ENCODE data around the gene SLC41A1.
A peak's percentile ranks its signal among the peaks of the same experiment; 100 is the strongest.

Gene SLC41A1

DNA sequence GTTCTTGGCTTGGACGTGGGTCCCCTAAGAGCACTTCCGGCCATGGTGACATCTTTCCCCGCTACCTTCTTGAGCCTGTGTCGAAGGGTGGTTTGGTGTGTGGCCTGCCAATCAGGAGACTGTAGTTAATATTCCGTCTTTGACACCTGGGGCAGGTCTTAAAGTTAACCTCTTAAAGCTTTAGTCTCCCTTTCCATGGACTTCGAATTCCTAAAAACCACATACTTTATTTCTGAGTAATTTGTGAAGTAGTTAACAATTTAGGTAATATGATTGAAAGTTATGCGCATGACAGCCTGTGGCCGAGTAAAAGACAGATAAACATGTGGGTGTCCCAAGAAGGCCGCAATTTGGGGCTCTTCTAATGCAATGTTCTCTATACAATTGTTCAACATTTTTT lies 27.6 kb downstream of the SLC41A1 start:
- DNase-seq: no peak

DNA sequence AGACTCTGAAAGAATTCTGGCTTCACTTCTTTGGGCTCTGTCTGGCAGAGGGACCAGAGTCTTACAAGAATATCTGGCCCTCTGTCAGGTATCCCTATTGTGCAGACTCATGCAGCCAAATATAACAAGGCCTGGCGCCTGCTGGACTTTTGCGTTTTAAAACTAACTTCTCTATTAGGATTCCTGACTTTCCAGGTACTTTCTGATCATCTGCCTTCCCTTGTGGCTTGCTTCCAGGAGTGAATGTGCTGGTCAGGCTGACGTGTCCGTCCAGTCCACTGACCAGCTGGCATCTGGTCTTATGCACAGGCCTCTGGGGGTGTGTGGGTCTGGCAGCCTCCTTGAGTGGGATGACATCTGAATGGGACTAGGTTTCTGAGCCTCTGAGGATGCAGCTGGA lies 29.1 kb downstream of the SLC41A1 start:
- no peak for DNase-seq

DNA sequence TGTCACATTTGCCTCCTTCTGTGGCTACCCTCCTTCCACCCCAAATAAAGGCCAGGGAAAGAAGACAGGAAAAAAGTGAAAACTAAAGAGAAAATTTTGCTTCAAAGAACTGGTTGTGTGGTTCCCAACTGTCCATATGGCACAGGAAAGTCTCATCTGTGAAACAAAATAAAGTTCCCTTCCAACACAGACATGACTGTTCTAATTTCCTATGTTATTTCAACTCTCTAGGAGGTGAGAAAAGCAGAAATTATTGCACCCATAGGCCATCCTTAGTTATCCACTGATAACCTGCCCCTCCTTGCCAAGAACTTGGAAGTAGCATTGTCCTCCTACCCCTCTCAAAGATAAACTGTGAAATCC lies 29.6 kb downstream of the SLC41A1 start:
- no peak for DNase-seq

DNA sequence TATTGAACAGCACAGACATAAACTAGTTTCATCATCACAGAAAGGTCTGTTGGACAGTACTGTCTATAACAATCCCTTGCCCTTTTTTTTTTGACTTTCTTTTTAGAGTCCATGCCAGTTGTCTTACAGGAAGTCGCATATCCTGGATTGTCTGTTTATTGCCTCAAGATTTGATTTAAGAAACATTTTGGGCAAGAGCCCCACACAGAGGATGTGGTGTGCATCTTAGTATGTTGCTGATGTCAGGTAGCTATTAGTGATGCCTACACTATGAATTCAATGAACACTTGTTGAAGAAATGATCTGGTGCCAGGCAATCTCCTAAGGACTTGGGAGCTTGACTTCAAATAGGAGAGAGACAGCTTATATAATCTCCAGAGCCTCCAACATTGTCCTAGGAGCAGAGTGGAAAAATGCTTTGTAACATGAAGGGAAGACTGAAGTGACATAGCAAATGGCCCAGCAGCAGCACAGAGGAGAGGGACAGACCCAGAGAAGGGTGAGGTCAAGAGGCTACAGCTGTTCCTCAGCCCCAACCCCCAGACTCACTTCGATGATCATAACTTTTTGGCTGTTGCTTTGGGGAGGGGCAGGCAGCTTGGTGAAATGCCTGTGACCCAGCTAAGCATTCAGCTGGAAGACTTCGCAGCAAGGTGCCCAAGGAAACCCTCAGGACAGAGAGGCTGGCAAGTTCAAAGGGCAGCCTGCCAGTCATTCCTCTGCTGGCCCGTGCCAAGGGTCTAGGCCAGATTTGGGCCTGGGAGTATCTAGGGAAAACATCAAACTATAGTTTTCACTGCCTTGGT lies 30.2 kb downstream of the SLC41A1 start:
- DNase-seq: no peak

DNA sequence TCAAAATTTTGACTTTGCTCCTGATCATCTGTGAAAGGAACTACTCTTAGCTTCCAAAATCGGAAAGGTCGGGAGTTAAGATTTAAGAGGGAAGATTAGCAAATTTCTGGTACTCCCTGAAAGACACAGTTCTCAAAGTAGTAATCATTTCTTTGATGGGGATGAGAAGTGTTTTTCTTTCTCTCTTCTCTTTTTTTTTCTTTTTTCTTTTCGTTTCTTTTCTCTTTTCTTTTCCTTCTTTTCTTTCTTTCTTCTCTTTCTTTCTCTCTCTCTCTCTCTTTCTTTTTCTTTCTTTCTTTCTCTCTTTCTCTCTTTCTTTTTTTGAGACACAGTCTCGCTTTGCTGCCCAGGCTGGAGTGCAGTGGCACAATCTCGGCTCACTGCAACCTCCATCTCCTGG lies 32.7 kb downstream of the SLC41A1 start:
- no peak for DNase-seq

DNA sequence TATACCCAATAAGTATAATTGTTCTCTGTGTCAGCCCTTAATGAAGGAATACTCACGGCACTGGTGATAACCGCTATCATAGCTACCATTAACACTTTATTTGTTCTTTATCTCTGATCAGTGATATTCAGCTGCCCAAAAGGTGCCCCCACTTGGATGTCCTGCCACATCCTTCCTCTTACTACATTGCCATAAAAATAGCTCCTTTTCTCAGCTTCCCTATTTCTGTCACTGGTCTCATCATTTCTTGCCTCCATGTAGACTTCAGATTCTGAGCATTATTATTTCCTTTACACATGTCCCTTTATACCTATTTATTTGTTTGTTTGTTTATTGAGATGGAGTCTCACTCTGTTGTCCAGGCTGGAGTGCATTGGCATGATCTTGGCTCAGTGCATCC lies 35.0 kb downstream of the SLC41A1 start:
- DNase-seq: no peak

DNA sequence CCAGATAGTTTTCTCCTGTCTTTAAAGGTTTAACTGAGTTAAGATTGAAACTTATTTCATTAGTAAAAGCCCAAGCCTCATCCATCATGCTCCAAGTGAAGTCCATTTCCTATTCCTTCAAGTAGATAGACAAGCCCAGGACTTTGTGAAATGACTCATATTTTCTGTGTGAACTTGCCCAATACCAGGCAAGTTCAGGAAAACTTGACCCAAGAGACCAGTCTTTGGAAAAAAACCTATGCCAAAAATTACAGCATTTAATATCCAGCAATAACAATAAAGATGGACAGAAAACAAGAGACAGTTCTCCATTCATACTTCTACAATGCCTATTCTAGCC lies 37.3 kb downstream of the SLC41A1 start:
- no peak for DNase-seq

DNA sequence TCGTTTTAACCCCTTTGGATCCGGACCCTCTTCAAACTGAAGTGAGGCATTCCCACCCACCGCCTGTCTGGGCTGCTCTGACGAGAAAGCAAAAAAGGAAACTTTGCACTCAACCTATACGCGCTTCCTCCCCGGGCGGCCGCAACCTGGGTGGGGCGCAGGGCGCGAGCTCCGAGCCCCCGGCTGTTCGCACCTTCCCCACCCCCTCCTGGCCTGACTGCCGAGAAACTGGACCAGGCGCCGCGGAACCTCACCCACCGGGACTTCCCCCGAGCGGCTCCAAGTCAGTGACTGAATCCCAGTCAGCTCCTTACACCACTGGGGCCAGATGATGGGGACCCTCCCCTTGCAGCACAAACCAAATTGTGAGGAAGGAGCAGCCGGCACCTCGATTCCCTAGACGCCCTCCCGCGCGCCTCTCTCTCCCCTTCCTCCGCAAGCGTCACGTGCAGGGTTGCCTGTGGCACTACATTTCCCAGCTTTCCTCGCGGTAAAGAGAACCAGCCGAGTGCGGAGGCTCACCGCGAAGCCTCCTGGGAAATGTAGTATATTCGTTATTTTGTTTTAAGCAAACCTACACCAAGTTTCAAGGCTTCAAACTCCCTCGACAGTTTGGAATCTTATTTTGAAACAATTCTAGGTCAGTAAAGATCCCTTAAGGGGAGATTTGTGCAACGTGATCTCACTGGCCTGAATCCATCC lies 37.8 kb downstream of the SLC41A1 start, which contains the start of gene RAB29:
TSS of gene RAB29 (minus strand) at position 468 of the 702 bp plus-strand sequence. CDS start 526 bp downstream, outside the sequence.
- DNase-seq: peak; percentile 10

DNA sequence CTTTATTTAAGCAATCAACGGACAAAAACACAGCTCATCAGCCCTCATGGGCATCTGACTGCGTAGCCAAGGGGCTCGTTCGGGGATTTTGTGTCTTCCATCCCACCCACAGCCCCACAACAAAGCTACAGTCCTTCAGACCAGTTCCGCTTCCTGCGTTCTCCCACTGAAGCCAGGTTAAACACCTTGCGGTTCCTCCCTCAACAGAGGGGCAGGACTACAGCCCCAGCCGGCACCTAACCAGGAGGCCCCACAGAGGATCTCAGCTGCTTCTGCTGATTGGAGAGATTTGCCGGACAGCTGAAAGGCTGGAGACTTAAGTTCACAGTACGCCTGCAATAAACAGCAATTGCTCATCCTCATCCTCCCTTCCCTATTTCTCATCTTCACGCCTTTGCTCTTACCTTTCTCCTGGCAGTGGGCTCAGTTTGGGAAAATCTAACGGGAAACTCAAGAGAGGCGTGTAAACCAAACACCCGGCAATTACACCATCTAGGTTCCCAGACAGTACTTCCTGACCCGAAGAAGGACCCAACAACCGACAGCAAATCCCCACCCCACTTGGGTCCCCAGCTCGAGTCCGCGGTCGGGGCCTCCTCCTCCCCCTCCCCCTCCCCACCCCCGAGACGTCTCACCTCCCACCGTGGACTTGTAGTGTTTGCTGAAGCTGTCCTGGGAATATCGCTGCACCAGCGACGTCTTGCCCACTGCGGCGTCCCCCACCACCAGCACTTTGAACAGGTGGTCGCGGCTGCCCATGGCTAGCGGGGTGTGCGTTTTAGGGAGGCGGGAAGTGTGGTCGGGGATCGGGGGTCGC lies 38.6 kb downstream of the SLC41A1 start:
- no peak for DNase-seq

DNA sequence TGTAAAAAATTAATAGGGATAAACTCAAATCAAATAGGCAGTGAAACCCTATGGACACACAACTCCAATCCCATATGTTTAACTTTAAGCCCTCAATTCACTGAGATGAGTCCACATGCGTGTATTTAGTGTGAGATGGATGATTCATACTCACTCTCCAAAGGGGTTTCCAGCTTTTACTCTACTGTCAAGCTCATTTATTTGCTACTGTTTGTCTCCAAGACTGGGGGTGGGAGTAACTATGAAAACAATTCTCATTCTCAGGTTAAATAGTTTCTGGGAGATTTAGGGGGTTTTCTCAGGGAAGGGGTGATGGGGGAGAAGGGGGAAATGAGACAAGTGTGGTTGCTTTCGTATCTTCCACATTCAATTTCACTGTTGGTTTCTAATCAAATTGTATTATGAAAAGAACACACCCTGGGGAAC lies 40.4 kb downstream of the SLC41A1 start:
- no peak for DNase-seq

DNA sequence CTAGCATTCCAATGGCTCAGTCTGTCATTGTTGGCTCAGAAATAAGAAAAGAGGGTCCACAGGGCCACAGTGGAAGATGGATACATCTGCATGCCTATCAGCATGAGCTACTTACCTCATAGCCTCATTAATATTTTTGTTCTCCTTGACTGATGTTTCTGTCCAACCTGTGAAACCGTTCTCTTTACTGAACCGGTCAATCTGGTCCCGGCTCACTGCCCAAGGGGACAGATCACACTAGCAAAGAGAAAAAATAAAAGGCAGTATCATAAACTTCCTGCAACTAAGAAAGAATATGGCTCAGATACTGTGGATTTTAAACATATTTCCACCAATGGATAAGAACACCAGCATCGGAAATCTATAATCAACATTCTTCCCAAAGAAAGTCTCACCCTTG lies 42.4 kb downstream of the SLC41A1 start:
- DNase-seq: no peak

DNA sequence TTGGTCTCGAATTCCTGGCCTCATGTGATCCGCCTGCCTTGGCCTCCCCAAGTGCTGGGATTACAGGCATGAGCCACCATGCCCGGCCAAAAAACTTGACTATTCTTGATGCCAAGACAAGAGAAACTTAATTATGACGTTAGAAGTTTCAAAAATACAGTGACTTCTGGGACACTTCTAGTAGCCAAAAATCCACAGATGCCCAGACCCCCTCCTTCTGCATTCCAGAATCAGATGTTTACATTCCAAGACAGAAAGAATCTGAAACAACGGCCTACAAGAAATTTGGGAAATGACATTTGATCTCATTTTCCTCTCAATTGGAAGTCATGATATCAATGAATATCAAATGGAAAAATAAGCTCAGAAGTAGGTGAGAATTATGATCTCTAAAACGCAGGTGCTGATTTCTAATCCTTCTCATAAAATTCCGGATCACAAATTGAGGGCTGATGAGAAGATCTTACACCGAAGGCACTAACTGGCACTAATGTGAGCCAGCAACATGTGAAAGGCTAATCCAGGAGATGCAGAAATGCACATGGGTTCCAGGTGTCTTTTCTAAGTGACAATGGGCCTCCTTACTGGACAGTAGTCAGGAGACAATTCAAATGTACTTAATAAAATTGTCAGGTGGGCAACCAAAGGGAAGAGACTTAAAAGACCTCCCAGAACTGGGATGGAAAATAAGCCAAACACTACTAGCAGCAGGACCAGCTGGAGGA lies 43.2 kb downstream of the SLC41A1 start:
- DNase-seq: no peak

DNA sequence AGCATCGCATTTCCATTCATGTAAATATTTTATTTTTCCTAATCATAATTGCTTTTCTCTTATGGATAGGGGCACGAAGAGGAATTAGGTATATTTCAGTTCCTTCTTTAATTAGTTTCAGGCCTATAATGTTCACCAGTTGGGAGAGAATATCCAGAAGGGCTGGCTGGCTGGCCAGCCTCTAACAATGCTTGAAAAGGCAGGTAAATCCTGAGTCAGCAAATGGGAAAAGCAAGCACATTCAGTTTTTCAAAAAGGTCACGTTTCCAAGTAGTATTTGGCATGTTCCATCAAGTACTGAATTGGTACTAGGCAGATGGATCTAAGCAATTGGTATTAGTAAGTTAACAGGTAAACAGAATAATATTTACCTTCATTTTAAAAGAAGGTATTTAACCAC lies 45.8 kb downstream of the SLC41A1 start:
- DNase-seq: no peak

DNA sequence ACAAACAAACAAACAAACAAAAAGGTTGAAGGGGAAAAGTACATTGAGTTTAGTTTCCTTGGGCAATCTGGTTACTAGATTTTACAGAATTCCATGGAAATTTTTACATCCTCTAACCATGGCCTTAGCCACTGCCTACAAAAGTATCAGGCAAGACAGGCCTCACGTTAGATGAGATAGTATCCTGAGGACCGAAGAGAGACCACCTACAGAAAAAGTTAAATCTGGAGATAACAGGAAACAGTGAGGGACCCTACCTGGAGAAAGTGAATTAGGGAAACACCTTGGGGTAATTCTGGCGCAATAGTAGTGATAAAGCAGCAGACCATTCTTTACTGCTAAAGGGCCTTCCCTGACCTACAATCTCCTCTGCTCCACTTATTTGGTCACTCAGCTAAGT lies 46.4 kb downstream of the SLC41A1 start:
- DNase-seq: no peak

DNA sequence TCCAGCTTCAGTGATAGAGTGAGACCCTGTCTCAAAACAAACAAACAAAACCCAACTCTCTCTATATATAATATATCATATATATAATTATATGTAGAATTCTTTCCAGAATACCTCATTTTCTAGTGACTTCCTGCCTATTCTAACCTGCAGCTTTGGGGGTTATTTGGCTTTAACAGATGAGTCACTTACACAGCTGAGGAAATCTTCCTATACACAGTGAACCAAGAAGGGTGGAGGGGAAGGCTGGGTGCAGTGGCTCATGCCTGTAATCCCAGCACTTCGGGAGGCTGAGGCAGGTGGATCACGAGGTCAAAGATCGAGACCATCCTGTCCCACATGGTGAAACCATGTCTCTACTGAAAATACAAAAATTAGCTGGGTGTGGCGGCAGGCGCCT lies 47.0 kb downstream of the SLC41A1 start:
- DNase-seq: no peak

DNA sequence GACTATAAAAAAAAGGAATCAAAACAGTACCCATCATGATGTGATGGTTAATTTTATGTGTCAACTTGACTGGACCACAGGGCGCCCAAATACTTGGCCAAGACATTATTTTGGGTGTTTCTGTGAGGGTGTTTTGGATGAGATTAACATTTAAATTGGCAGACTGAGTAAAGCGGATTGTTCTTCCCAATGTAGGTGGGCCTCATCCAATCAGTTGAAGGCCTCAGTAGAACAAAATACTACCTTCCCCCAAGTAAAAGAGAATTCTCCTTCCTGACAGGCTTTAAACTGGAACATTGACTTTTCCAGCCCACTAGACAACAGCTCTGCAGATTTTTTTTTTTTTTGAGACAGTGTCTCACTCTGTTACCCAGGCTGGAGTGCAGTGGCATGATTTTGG lies 48.4 kb downstream of the SLC41A1 start:
- DNase-seq: no peak

DNA sequence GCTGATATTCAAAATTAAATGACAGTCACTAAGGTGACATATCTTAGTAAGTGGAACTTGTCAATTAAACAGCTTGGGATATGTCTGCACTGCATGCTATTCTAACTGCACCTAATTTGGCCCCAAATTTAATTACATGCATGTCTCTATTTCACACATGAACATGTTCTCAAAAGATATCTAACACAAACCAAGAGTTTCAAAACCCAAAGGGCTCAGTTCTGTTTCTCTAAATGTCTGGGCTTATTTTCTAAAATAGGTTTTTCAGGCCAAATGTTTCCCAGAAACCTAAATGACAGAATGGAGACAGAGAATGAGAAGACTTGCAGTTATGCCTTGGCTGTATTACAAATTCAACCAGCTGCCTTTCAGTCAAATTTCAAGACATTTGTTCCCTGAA lies 49.0 kb downstream of the SLC41A1 start:
- DNase-seq: no peak

DNA sequence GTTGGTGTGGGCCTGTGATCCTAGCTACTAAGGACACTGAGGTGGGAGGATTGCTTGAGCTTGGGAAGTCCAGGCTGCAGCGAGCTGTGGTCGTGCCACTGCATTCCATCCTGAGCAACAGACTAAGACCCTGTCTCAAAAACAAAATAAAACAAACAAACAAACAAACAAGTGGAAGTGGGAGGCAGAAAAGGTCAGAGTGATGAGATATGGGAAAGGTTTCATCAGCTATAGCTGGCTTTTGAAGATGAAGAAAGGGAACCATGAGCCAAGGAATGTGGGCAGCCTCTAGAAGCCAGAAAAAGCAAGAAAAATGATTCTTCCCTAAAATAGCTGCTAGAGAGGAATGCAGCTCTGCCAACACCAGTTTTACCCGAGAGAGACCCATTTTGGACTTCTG lies 52.4 kb downstream of the SLC41A1 start:
- no peak for DNase-seq

DNA sequence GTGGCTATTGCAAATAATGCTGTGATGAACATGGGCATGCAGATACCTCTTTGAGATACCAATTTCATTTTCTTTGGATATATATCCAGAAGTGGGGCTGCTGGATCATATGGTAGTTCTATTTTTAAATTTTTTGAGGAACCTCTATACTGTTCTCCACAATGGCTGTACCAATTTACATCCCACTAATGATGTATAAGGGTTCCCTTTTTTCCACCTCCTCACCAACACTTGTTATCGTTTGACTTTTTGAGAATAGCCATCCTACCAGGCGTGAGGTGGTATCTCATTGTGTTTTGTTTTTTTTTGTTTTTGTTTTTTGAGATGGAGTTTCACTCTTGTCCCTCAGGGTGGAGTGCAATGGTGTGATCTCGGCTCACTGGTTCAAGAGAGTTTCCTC lies 56.4 kb downstream of the SLC41A1 start:
- DNase-seq: no peak

DNA sequence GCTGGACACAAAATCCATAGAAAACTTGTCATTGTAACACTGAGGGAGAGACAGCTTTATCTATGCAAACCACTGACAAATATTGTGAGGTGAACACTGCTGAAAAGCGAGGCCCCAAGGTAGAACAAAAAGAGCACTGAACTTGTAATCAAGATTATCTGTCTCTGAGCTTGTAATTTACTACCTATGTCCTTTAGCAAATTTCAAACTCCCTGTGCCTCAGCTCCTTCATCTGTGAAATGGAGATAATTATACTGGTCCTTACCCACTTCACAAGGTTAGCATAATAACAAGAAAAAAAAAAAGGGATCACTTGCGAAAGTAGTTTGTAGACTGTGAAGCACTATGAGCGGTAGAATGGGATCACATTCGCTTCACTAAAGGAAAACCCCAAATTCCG lies 58.1 kb downstream of the SLC41A1 start:
- no peak for DNase-seq

DNA sequence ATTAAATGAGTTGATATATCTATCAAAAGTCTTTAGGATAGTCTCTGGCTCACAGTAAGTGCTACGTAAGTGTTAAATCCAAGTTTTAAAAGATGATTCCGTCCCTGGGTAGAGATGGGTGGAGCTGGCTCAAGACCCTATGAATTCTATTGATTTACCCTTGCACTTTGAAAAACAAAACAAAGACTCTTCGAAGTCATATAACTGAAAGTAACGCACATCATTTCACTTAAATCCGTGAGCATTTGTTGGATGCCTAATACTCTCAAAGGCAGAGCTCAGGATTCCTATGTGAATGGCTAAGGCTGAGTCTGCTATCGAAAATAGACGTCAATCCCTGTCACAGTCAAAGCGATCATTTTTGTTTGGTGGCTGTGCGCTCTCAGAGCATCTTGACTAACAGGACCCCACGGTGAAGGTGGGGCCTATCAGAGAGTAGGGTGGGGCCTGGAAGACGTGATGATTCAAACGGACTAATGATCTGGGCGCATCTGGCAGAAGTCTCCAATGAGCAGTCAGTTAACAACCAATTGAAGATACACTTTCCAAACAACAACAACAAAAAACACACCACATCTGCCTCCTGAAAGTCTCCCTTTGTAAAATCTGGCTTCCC lies 61.9 kb downstream of the SLC41A1 start:
- no peak for DNase-seq

DNA sequence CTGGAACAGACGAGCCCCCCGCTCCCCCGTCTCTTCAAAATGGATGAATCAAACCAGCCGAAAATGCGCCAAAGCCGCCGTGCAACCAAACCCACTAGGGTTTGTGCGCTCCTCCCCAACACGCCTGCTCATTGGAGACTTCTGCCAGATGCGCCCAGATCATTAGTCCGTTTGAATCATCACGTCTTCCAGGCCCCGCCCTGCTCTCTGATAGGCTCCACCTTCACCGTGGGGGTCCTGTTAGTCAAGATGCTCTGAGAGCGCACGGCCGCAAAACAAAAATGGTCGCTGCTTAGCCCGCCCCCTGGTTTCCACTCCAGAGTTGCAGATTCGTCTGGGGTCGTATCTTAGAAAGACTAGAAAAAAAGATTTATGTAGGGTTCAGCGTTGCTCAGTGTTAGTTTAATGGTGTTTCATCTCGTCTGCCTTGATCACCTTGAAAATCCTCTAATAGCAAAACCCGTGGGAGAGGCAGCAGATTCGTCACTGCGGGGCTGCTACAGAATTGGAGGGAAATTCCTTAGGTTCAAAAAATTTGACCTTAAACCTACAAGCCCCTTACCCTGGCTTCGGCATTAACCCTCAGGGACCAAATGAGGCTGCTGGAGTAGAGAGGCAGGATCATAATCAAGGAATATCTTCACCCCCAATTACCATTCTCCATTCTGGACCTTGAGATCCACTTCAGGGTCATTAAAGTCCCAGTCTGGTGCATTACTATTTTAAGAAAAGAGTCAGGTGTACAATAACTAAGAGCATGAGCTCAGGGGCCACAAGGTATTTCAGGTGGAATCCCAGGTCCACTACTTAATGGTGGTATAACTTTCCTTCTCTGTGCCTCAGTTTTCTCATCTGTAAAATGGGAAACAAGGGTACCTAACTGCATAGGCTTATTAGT lies 62.6 kb downstream of the SLC41A1 start, which contains the start of gene NUCKS1:
TSS of gene NUCKS1 (minus strand) at position 45 of the 898 bp plus-strand sequence. CDS start 209 bp downstream, outside the sequence.
- peak; percentile 81 for DNase-seq
